Endothelial cell of umbilical vein (primary cell): Measurements from ENCODE around the gene TNFAIP8L1.

Source experiments
- EZH2 ChIP-seq: IDR thresholded peaks from 2 replicates; pipeline ENCODE4 v1.6.1; 2012; ENCODE audit warnings: borderline replicate concordance, low read depth, mild to moderate bottlenecking, moderate library complexity, low read length, inconsistent platforms; ENCODE audit not compliant: severe bottlenecking
- POLR2A ChIP-seq: IDR thresholded peaks from 2 replicates; pipeline ENCODE4 v1.6.1; 2012; ENCODE audit warnings: low read depth, mild to moderate bottlenecking, control low read depth, low read length
- POLR2AphosphoS5 ChIP-seq: IDR thresholded peaks from 2 replicates; pipeline ENCODE4 v1.6.1; 2012; ENCODE audit warnings: low read depth, mild to moderate bottlenecking, control low read depth, low read length, moderate library complexity; ENCODE audit not compliant: insufficient read depth
- TF ChIP-seq, protein P1 (sequence below): IDR thresholded peaks from 2 replicates; pipeline ENCODE4 v1.6.1; 2011; ENCODE audit not compliant: insufficient read depth, insufficient read length
- TF ChIP-seq, protein P2 (sequence below), 2 donors: IDR thresholded peaks; 1 replicate in 1 of 2; 2 replicates in 1 of 2; pipeline ENCODE4 v1.5.1; 2011; ENCODE audit warnings: low read length in 2 of 2, mild to moderate bottlenecking in 2 of 2, moderate library complexity in 2 of 2, control low read depth in 1 of 2, inconsistent platforms in 1 of 2, low read depth in 1 of 2; ENCODE audit not compliant: insufficient read depth in 1 of 2; ENCODE audit errors: extremely low read depth in 1 of 2

DNA sequence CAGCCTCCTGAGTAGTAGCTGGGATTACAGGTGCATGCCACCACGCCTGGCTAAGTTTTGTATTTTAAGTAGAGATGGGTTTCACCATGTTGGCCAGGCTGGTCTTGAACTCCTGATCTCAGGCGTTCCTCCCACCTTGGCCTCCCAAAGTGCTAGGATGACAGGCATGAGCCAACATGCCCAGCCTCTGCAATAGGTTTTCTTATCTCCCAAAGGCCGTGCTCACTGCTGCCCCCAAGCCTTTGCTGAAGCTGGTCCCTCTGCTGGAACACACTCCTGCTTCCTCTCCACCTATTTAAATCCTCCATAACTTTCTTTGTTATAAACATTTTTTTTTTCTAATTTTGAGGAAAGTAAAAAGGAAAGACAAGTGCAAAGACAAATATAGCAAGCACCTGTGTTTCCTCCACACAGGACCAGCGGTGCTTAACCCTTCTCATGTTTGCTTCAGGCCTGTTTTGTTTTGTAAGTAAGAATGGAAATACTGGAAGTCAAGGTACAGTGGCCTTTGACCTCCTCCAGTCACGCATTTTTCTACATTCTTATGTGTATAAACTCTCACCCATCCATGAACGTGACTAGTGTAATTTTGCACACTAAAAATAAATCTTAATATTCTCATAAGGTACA lies 14.5 kb upstream of the TNFAIP8L1 start:
- TF ChIP-seq, protein P1, sequence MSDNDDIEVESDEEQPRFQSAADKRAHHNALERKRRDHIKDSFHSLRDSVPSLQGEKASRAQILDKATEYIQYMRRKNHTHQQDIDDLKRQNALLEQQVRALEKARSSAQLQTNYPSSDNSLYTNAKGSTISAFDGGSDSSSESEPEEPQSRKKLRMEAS, result no peak
- TF ChIP-seq, protein P2, sequence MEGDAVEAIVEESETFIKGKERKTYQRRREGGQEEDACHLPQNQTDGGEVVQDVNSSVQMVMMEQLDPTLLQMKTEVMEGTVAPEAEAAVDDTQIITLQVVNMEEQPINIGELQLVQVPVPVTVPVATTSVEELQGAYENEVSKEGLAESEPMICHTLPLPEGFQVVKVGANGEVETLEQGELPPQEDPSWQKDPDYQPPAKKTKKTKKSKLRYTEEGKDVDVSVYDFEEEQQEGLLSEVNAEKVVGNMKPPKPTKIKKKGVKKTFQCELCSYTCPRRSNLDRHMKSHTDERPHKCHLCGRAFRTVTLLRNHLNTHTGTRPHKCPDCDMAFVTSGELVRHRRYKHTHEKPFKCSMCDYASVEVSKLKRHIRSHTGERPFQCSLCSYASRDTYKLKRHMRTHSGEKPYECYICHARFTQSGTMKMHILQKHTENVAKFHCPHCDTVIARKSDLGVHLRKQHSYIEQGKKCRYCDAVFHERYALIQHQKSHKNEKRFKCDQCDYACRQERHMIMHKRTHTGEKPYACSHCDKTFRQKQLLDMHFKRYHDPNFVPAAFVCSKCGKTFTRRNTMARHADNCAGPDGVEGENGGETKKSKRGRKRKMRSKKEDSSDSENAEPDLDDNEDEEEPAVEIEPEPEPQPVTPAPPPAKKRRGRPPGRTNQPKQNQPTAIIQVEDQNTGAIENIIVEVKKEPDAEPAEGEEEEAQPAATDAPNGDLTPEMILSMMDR (IDR thresholded peaks at IDR 0.05; ENCODE audit: extremely low read depth in 1 of 2, insufficient read depth in 1 of 2, low read depth in 1 of 2, low read length in 2 of 2), result peak in 1 of 2 donors; percentile 49
- TF ChIP-seq POLR2A (no peak), POLR2AphosphoS5 (no peak), EZH2 (no peak)
